Endodermal cell (in vitro differentiated cells): Measurements from ENCODE around the gene PTPRN2. TPM values are rescaled to one million over a fixed set of nuclear protein-coding genes. Genes with fewer than 3 reads are reported as not detected.

Experiments
- DNase-seq: peaks from one replicate; pipeline ENCODE4 v3.0.0-alpha.2; 2017
- H3K27ac ChIP-seq: 2 replicates; pipeline ENCODE4 v1.5.1; 2013; ENCODE audit warnings: mild to moderate bottlenecking, low read depth, low read length, moderate library complexity
- H3K27me3 ChIP-seq: 2 replicates; pipeline ENCODE4 v1.6.1; 2013; ENCODE audit warnings: mild to moderate bottlenecking, low read length, moderate library complexity; ENCODE audit not compliant: insufficient read depth, control insufficient read depth, poor library complexity, severe bottlenecking
- H3K36me3 ChIP-seq: 2 replicates; pipeline ENCODE4 v1.7.0; 2013; ENCODE audit warnings: mild to moderate bottlenecking, low read length, moderate library complexity; ENCODE audit not compliant: control insufficient read depth, insufficient read depth
- H3K4me1 ChIP-seq: one replicate; pipeline ENCODE4 v1.7.0; 2013; ENCODE audit warnings: low read length; ENCODE audit not compliant: control insufficient read depth, insufficient read depth
- H3K4me3 ChIP-seq: 2 replicates; pipeline ENCODE4 v1.5.1; 2013; ENCODE audit warnings: mild to moderate bottlenecking, low read length, moderate library complexity
- H3K9ac ChIP-seq: 2 replicates; pipeline ENCODE4 v1.6.1; 2013; ENCODE audit warnings: mild to moderate bottlenecking, low read length, moderate library complexity; ENCODE audit not compliant: poor library complexity, severe bottlenecking; ENCODE audit errors: extremely low read depth
- H3K9me3 ChIP-seq: 2 replicates; pipeline ENCODE4 v1.6.1; 2013; ENCODE audit warnings: mild to moderate bottlenecking, low read length, moderate library complexity; ENCODE audit not compliant: control insufficient read depth
- H3K27ac Mint-ChIP-seq: 2 replicates; pipeline ENCODE4 v1.8.0; 2020; ENCODE audit warnings: mixed read lengths
- H3K27me3 Mint-ChIP-seq: 2 replicates; pipeline ENCODE4 v1.8.0; 2021; ENCODE audit warnings: mild to moderate bottlenecking, mixed read lengths; ENCODE audit not compliant: insufficient read depth
- H3K36me3 Mint-ChIP-seq: 2 replicates; pipeline ENCODE4 v1.8.0; 2020; ENCODE audit warnings: low read depth, mixed read lengths
- H3K4me1 Mint-ChIP-seq: 2 replicates; pipeline ENCODE4 v1.8.0; 2020; ENCODE audit warnings: mixed read lengths
- H3K4me3 Mint-ChIP-seq: 2 replicates; pipeline ENCODE4 v1.8.0; 2020; ENCODE audit warnings: mild to moderate bottlenecking, moderate library complexity, mixed read lengths
- H3K9me3 Mint-ChIP-seq: 2 replicates; pipeline ENCODE4 v1.8.0; 2020; ENCODE audit warnings: mild to moderate bottlenecking, mixed read lengths
- WGBS, 2 experiments: methylation state at CpG; one replicate each; pipeline versions ENCODE4 v1.1.5 to v1.1.7; 2013; ENCODE audit warnings: missing lambda C conversion rate in 2 of 2, mixed read lengths in 1 of 2; ENCODE audit not compliant: insufficient coverage in 1 of 2, insufficient read length in 1 of 2; 5-methylcytosine and 5-hydroxymethylcytosine counted together
- total RNA-seq, 2 donors: library from RNA; stranded (reverse); fragmentation: NEBNext Ultra II Directional in 1 of 2; extraction: Animal tissue kit (Norgen Biotek cat#: 25700) in 1 of 2; gene quantifications; 2 replicates in 1 of 2; 3 replicates in 1 of 2; pipeline ENCODE4 v1.2.1, GENCODE V29; 2021
- TF ChIP-seq, protein P1 (sequence below): fragments of 200-600 bp; sonication (generic); conservative IDR thresholded peaks from 2 replicates; pipeline ENCODE4 v1.5.0; 2021; ENCODE audit warnings: antibody characterized with exemption, mild to moderate bottlenecking

PTPRN2 gene
- total RNA-seq, 2 donors from 2014 or later, result 0.69 to 1.2 TPM

DNA sequence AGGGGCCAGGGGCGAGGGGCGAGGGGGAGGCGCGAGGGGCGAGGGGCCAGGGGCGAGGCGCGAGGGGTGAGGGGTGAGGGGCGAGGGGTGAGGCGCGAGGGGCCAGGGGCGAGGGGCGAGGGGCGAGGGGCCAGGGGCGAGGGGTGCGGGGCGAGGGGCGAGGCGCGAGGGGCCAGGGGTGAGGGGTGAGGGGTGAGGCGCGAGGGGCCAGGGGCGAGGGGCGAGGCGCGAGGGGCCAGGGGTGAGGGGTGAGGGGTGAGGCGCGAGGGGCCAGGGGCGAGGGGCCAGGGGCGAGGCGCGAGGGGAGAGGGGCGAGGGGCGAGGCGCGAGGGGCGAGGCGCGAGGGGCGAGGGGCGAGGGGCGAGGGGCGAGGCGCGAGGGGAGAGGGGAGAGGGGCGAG lies 192.3 kb downstream of the PTPRN2 start:
- Mint-ChIP-seq H3K4me3 (no peak overlapping the region), H3K9me3 (no peaks in the 10 kb centered on the region)

DNA sequence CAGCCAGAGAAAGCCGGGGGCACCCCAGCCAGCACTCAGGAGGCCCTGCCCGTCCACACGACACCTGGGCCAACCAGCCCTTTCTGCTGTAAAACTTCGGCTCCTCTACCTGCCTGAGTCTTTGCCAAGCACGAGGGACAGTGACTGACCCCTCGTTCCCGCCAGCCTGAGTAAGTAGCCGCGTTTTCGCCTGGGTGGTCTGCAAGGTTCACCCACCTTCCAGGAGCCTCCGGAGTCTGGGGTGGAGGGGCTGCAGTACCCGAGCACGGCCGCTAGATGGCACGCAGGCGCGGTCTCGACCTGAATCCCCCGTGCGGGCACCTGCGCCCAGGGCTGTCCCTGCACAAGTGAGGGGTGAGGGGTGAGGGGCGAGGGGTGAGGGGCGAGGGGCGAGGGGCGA lies 192.7 kb downstream of the PTPRN2 start:
- 88 to 92% methylated on average over 8 to 22 of the region's 25 CpGs for WGBS, 2 experiments
- Mint-ChIP-seq H3K27me3 (no peaks in the 10 kb centered on the region), H3K4me3 (no peak overlapping the region), H3K9me3 (no peaks in the 10 kb centered on the region), H3K27ac (no peak overlapping the region), H3K36me3 (no peaks in the 10 kb centered on the region), H3K4me1 (peaks cover 6% of the 10 kb centered on the region)
- DNase-seq, result peak; percentile 89
- H3K4me3 ChIP-seq, result no peak overlapping the region
- H3K4me1 ChIP-seq, result no peaks in the 10 kb centered on the region
- TF ChIP-seq, protein P1, sequence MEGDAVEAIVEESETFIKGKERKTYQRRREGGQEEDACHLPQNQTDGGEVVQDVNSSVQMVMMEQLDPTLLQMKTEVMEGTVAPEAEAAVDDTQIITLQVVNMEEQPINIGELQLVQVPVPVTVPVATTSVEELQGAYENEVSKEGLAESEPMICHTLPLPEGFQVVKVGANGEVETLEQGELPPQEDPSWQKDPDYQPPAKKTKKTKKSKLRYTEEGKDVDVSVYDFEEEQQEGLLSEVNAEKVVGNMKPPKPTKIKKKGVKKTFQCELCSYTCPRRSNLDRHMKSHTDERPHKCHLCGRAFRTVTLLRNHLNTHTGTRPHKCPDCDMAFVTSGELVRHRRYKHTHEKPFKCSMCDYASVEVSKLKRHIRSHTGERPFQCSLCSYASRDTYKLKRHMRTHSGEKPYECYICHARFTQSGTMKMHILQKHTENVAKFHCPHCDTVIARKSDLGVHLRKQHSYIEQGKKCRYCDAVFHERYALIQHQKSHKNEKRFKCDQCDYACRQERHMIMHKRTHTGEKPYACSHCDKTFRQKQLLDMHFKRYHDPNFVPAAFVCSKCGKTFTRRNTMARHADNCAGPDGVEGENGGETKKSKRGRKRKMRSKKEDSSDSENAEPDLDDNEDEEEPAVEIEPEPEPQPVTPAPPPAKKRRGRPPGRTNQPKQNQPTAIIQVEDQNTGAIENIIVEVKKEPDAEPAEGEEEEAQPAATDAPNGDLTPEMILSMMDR, result peak; percentile 83
- no peaks in the 10 kb centered on the region for H3K36me3 ChIP-seq
- no peak overlapping the region for H3K27ac ChIP-seq
- H3K9me3 ChIP-seq, result peaks cover 62% of the 10 kb centered on the region
- no peak overlapping the region for H3K9ac ChIP-seq
- no peaks in the 10 kb centered on the region for H3K27me3 ChIP-seq

More for the DNA sequence above, 192.3 kb downstream of the PTPRN2 start:
- peaks cover 6% of the 10 kb centered on the region for H3K4me1 Mint-ChIP-seq
- H3K36me3 Mint-ChIP-seq, result no peaks in the 10 kb centered on the region
- H3K27me3 Mint-ChIP-seq, result no peaks in the 10 kb centered on the region
- peaks cover 62% of the 10 kb centered on the region for H3K9me3 ChIP-seq
- no peak for DNase-seq
- no peaks in the 10 kb centered on the region for H3K27me3 ChIP-seq
- H3K27ac Mint-ChIP-seq, result no peak overlapping the region
- TF ChIP-seq, protein P1, result no peak
- no peaks in the 10 kb centered on the region for H3K36me3 ChIP-seq
- no peak overlapping the region for H3K27ac ChIP-seq
- WGBS, 2 experiments, result no CpG with 5 or more reads among the region's 46 CpGs
- no peaks in the 10 kb centered on the region for H3K4me1 ChIP-seq
- H3K4me3 ChIP-seq, result no peak overlapping the region
- no peak overlapping the region for H3K9ac ChIP-seq

DNA sequence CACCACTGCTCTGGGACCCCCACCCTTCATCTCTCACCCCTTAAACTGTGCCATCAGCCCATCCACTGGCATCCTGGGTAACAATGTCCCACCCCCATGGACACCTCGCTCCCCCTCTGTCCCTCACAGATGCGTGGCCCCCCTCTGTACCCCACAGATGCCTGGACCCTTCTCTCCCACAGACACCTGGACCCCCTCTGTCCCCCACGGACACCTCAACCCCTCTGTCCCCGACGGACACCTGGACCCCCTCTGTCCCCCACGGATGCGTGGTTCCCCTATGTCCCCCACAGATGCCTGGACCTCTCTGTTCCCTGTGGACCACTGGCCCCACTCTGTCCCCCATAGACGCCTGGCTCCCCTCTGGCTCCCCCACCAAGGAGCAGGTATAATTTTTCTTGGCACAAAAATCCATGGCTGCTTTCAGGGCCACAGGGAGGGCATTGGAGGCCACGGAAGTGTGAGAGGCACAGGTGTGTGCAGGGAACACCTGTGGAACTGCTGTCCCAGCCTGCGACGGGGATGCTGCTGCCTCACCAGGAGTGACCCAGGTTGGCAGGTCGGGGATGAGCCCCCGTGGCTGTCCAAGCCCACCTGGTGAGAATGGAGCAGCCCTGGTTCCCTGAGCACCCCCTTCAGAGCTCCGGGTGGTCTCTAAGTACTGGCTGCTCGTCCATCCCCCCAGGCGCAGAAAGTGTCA lies 193.5 kb downstream of the PTPRN2 start:
- Histone ChIP-seq H3K27me3 (no peaks in the 10 kb centered on the region), H3K4me1 (no peaks in the 10 kb centered on the region), H3K27ac (no peak overlapping the region), H3K36me3 (no peaks in the 10 kb centered on the region), H3K9ac (no peak overlapping the region), H3K4me3 (no peak overlapping the region), H3K9me3 (peaks cover 60% of the 10 kb centered on the region)
- Mint-ChIP-seq H3K4me3 (no peak overlapping the region), H3K36me3 (no peaks in the 10 kb centered on the region), H3K27me3 (no peaks in the 10 kb centered on the region), H3K9me3 (no peaks in the 10 kb centered on the region), H3K4me1 (peaks cover 6% of the 10 kb centered on the region), H3K27ac (no peak overlapping the region)
- TF ChIP-seq, protein P1, result no peak
- no peak for DNase-seq
- WGBS, 2 experiments, result 79 to 81% methylated on average over 9 to 16 of the region's 16 CpGs
